Endodermal cell (in vitro differentiated cells): ENCODE results near the gene TKTL1. TPM values are rescaled to one million over a fixed set of nuclear protein-coding genes. Genes with fewer than 3 reads are reported as not detected.

Experiments used
- DNase-seq: peaks from one replicate; pipeline ENCODE4 v3.0.0-alpha.2; 2017
- H3K27ac ChIP-seq: 2 replicates; pipeline ENCODE4 v1.5.1; 2013; ENCODE audit warnings: mild to moderate bottlenecking, low read depth, low read length, moderate library complexity
- H3K27me3 ChIP-seq: 2 replicates; pipeline ENCODE4 v1.6.1; 2013; ENCODE audit warnings: mild to moderate bottlenecking, low read length, moderate library complexity; ENCODE audit not compliant: insufficient read depth, control insufficient read depth, poor library complexity, severe bottlenecking
- H3K36me3 ChIP-seq: 2 replicates; pipeline ENCODE4 v1.7.0; 2013; ENCODE audit warnings: mild to moderate bottlenecking, low read length, moderate library complexity; ENCODE audit not compliant: control insufficient read depth, insufficient read depth
- H3K4me1 ChIP-seq: one replicate; pipeline ENCODE4 v1.7.0; 2013; ENCODE audit warnings: low read length; ENCODE audit not compliant: control insufficient read depth, insufficient read depth
- H3K4me3 ChIP-seq: 2 replicates; pipeline ENCODE4 v1.5.1; 2013; ENCODE audit warnings: mild to moderate bottlenecking, low read length, moderate library complexity
- H3K9ac ChIP-seq: 2 replicates; pipeline ENCODE4 v1.6.1; 2013; ENCODE audit warnings: mild to moderate bottlenecking, low read length, moderate library complexity; ENCODE audit not compliant: poor library complexity, severe bottlenecking; ENCODE audit errors: extremely low read depth
- H3K9me3 ChIP-seq: 2 replicates; pipeline ENCODE4 v1.6.1; 2013; ENCODE audit warnings: mild to moderate bottlenecking, low read length, moderate library complexity; ENCODE audit not compliant: control insufficient read depth
- H3K27ac Mint-ChIP-seq: 2 replicates; pipeline ENCODE4 v1.8.0; 2020; ENCODE audit warnings: mixed read lengths
- H3K27me3 Mint-ChIP-seq: 2 replicates; pipeline ENCODE4 v1.8.0; 2021; ENCODE audit warnings: mild to moderate bottlenecking, mixed read lengths; ENCODE audit not compliant: insufficient read depth
- H3K36me3 Mint-ChIP-seq: 2 replicates; pipeline ENCODE4 v1.8.0; 2020; ENCODE audit warnings: low read depth, mixed read lengths
- H3K4me1 Mint-ChIP-seq: 2 replicates; pipeline ENCODE4 v1.8.0; 2020; ENCODE audit warnings: mixed read lengths
- H3K4me3 Mint-ChIP-seq: 2 replicates; pipeline ENCODE4 v1.8.0; 2020; ENCODE audit warnings: mild to moderate bottlenecking, moderate library complexity, mixed read lengths
- H3K9me3 Mint-ChIP-seq: 2 replicates; pipeline ENCODE4 v1.8.0; 2020; ENCODE audit warnings: mild to moderate bottlenecking, mixed read lengths
- CTCF ChIP-seq: fragments of 200-600 bp; sonication (generic); conservative IDR thresholded peaks from 2 replicates; pipeline ENCODE4 v1.5.0; 2021; ENCODE audit warnings: antibody characterized with exemption, mild to moderate bottlenecking
- WGBS, 2 experiments: methylation state at CpG; one replicate each; pipeline versions ENCODE4 v1.1.5 to v1.1.7; 2013; ENCODE audit warnings: missing lambda C conversion rate in 2 of 2, mixed read lengths in 1 of 2; ENCODE audit not compliant: insufficient coverage in 1 of 2, insufficient read length in 1 of 2; 5-methylcytosine and 5-hydroxymethylcytosine counted together
- total RNA-seq, 2 donors: library from RNA; stranded (reverse); fragmentation: NEBNext Ultra II Directional in 1 of 2; extraction: Animal tissue kit (Norgen Biotek cat#: 25700) in 1 of 2; gene quantifications; 2 replicates in 1 of 2; 3 replicates in 1 of 2; pipeline ENCODE4 v1.2.1, GENCODE V29; 2021

The TKTL1 gene
- total RNA-seq, 2 donors from 2014 or later, result not detected

DNA sequence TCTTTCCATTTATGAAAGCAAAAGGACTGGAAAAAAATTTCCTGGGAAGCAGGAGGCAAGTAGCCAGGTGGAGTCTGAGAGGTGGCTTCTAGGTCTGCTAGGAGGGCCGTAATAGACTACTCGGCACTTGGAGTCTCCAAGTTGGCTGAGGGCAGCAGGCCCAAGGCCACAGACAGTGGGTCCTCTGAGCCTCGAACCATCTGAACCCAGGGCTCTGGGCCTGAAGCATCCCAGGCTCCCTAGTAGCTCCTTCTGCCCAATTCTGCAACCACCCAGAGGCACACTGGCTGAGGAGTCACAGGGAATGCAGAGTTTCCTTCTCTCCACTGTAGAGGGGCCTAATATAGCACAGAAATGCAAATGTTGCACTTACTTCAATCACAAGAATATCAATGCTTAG, 19.8 kb downstream of the TKTL1 start:
- H3K9ac ChIP-seq, result no peak overlapping the region
- no peaks in the 10 kb centered on the region for H3K4me1 Mint-ChIP-seq
- no peak overlapping the region for H3K4me3 ChIP-seq
- peaks cover 77% of the 10 kb centered on the region for H3K9me3 Mint-ChIP-seq
- no peaks in the 10 kb centered on the region for H3K4me1 ChIP-seq
- H3K27me3 Mint-ChIP-seq, result peaks cover 3% of the 10 kb centered on the region
- no peak overlapping the region for H3K4me3 Mint-ChIP-seq
- TF ChIP-seq CTCF, result no peak
- 94% methylated on average over 3 of the region's 3 CpGs; no CpG with 5 or more reads in 1 of the 2 experiments for WGBS, 2 experiments
- no peaks in the 10 kb centered on the region for H3K27me3 ChIP-seq
- no peak overlapping the region for H3K27ac ChIP-seq
- H3K27ac Mint-ChIP-seq, result no peak overlapping the region
- DNase-seq, result no peak
- no peaks in the 10 kb centered on the region for H3K36me3 ChIP-seq
- H3K9me3 ChIP-seq, result no peaks in the 10 kb centered on the region
- no peaks in the 10 kb centered on the region for H3K36me3 Mint-ChIP-seq

- peak; percentile 81 for DNase-seq
- no peak overlapping the region for H3K4me3 Mint-ChIP-seq
- peaks cover 4% of the 10 kb centered on the region for H3K27me3 Mint-ChIP-seq
- H3K27me3 ChIP-seq, result no peaks in the 10 kb centered on the region
- H3K4me3 ChIP-seq, result no peak overlapping the region
- peak; percentile 67 for TF ChIP-seq CTCF
- H3K9me3 Mint-ChIP-seq, result peaks cover 71% of the 10 kb centered on the region
- no peaks in the 10 kb centered on the region for H3K36me3 Mint-ChIP-seq
- H3K9ac ChIP-seq, result no peak overlapping the region
- no peaks in the 10 kb centered on the region for H3K36me3 ChIP-seq
- WGBS, 2 experiments, result 20 to 60% methylated on average over 2 to 7 of the region's 7 CpGs
- no peaks in the 10 kb centered on the region for H3K4me1 ChIP-seq
- H3K27ac Mint-ChIP-seq, result no peak overlapping the region
- H3K27ac ChIP-seq, result no peak overlapping the region
- H3K9me3 ChIP-seq, result no peaks in the 10 kb centered on the region
- no peaks in the 10 kb centered on the region for H3K4me1 Mint-ChIP-seq
Observed at GRCh38 chrX:154317391-154317995, 21.9 kb downstream of the TKTL1 start.

DNA sequence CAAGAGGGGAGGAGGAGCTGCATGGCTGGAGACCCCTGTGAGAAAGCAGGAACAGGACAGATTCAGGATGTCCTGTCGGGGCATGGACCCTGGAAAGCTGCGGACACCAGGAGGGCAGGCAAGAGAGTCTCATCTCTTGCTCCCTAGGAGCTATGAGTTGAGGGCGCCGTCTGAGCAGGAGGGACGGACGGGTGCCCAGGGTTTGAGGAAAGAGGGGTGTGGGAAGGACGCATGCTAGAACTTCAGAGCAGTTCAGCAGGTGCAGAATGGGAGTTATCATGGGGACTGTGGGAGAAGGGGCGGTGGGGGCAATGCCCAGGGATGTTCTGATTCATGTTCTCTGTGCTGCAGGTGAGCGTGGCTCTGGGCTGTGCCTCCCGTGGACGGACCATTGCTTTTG, 24.8 kb downstream of the TKTL1 start:
- Histone ChIP-seq H3K36me3 (no peaks in the 10 kb centered on the region), H3K27me3 (no peaks in the 10 kb centered on the region), H3K4me1 (no peaks in the 10 kb centered on the region), H3K27ac (no peak overlapping the region), H3K9ac (no peak overlapping the region), H3K9me3 (no peaks in the 10 kb centered on the region), H3K4me3 (no peak overlapping the region)
- TF ChIP-seq CTCF, result no peak
- Mint-ChIP-seq H3K36me3 (no peaks in the 10 kb centered on the region), H3K9me3 (peaks cover 76% of the 10 kb centered on the region), H3K4me3 (no peak overlapping the region), H3K4me1 (no peaks in the 10 kb centered on the region), H3K27me3 (peaks cover 4% of the 10 kb centered on the region), H3K27ac (no peak overlapping the region)
- 96% methylated on average over 11 of the region's 11 CpGs; no CpG with 5 or more reads in 1 of the 2 experiments for WGBS, 2 experiments
- DNase-seq, result no peak
